Measurements from ENCODE around the gene DCLK3.

DNA sequence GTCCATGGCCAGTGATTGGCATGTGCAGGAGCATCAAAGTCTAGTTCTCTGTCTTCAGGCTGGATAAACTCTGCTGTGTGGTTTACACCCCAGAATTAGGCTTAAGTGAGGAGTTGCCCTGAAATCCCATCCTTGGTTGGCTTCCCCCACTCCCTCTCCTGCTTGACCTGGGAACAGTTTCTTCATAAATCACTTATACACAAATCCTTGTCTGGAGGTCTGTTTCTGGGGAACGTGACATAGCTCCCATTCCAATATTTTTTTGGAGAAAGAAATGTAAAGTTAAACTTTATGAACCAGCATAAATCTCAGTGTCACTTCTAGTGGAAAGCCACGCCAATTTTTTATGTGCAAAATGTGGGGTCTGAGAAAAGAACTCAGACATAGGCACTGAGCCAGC is 98.2 kb downstream of the DCLK3 start:
- TF ChIP-seq, protein P1, sequence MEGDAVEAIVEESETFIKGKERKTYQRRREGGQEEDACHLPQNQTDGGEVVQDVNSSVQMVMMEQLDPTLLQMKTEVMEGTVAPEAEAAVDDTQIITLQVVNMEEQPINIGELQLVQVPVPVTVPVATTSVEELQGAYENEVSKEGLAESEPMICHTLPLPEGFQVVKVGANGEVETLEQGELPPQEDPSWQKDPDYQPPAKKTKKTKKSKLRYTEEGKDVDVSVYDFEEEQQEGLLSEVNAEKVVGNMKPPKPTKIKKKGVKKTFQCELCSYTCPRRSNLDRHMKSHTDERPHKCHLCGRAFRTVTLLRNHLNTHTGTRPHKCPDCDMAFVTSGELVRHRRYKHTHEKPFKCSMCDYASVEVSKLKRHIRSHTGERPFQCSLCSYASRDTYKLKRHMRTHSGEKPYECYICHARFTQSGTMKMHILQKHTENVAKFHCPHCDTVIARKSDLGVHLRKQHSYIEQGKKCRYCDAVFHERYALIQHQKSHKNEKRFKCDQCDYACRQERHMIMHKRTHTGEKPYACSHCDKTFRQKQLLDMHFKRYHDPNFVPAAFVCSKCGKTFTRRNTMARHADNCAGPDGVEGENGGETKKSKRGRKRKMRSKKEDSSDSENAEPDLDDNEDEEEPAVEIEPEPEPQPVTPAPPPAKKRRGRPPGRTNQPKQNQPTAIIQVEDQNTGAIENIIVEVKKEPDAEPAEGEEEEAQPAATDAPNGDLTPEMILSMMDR (IDR thresholded peaks at IDR 0.05; ENCODE audit: low read length): no peak
- no peak for TF ChIP-seq EZH2 (IDR thresholded peaks at IDR 0.05; ENCODE audit: borderline replicate concordance, low read length)

All from OCI-LY1 (cell line).